Astrocyte (in vitro differentiated cells and primary cell): Measurements from ENCODE around the gene QRICH1.

ENCODE experiments used
- EZH2 ChIP-seq: IDR thresholded peaks from 2 replicates; pipeline ENCODE4 v1.6.1; 2012; ENCODE audit warnings: mild to moderate bottlenecking, low read length, inconsistent platforms; ENCODE audit not compliant: insufficient read depth
- TF ChIP-seq, protein P1 (sequence below): IDR thresholded peaks from 2 replicates; pipeline ENCODE4 v1.5.1; 2011; ENCODE audit warnings: low read depth, mild to moderate bottlenecking, inconsistent platforms, low read length, moderate library complexity; ENCODE audit not compliant: insufficient read depth

DNA sequence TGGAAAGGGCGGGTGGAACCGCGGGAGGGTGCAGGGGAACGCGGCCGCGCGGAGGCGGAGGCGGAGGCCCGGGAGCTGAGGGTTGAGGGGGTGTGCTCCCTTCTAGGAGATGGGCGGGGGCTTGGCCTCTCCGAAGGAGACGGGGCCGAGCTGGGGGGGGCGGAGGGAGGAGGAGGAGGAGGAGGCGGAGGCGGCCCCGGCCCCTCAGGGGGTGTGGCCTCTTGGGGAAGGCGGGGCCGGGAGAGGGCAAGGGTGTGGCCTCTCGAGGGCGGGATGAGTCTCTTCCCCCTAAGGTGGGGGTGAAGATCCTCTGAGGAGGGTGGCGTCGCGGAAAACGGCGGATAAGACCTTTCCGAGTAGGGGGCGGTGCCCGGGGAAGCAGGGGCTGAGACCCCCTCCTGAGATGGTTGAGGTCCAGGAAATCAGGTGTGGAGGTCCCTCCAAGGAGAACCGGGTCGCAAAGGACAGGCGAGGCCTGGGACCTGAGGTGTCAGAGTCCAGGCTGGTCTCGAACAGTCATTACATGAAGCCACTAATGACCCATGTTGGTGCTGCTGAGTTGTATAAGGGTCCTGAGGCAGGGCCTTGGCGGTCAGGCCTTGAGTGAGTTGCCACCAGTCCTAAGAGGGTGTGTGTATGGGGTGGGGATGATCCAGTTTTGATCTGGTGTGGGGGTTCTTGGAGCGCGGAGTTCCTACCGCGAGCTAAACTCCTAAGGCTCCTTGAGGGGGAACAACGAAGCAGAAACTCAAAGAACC lies 85.9 kb downstream of the QRICH1 start:
- TF ChIP-seq, protein P1, sequence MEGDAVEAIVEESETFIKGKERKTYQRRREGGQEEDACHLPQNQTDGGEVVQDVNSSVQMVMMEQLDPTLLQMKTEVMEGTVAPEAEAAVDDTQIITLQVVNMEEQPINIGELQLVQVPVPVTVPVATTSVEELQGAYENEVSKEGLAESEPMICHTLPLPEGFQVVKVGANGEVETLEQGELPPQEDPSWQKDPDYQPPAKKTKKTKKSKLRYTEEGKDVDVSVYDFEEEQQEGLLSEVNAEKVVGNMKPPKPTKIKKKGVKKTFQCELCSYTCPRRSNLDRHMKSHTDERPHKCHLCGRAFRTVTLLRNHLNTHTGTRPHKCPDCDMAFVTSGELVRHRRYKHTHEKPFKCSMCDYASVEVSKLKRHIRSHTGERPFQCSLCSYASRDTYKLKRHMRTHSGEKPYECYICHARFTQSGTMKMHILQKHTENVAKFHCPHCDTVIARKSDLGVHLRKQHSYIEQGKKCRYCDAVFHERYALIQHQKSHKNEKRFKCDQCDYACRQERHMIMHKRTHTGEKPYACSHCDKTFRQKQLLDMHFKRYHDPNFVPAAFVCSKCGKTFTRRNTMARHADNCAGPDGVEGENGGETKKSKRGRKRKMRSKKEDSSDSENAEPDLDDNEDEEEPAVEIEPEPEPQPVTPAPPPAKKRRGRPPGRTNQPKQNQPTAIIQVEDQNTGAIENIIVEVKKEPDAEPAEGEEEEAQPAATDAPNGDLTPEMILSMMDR, result no peak
- no peak for TF ChIP-seq EZH2
